Dermis blood vessel endothelial cell (primary cell): ENCODE data around the gene EMC9. TPM values are rescaled to one million over a fixed set of nuclear protein-coding genes. Genes with fewer than 3 reads are reported as not detected.

ENCODE experiments used
- DNase-seq: peaks from one replicate; pipeline ENCODE4 v3.0.0; 2010
- total RNA-seq: library from RNA; depleted of rRNA; stranded (reverse); fragments of >200 nt; gene quantifications from 2 replicates; pipeline ENCODE4 v1.2.3, GENCODE V29; 2014

EMC9 gene
- total RNA-seq, 1 donor from 2014 or later: 26.4 TPM

DNA sequence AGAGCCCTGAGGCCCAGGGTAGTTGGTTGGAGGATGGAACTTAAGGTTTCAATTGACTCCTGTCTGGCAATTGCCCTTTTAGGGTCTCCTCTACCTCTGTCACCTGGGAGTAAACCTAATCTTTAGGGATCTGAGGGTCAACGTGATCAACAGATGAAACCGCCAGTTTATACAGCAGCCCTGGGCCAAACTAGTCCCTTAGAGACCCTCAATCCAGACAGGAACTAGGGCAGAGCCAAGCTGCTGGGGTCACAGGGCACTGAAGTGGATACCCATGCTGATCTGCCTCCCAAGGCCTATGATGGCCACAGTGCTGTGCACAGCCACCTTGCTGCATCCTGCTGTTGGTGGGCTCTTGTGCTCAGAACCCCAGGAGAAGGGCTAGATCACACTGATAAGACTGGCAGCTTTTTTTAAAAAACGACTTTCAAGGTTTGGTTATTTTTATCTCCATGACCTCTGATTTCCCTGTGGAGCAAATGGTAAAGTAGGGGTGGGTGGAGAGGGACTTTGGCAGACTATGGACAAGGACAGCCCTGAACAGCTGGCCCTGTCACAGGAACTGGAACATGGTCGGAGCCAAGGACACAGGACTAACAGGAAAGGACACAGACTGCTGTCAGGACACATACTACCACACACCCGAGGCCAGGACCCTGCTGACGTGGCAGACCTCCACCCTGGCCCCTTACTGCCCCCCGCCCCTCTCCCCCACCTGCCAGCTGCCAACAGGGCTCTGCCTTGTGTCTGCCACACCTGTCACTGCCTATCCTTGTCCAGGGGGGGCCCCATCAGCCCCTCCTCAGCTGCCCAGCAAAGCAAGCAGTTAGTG lies 10.5 kb downstream of the EMC9 start:
- no peak for DNase-seq

DNA sequence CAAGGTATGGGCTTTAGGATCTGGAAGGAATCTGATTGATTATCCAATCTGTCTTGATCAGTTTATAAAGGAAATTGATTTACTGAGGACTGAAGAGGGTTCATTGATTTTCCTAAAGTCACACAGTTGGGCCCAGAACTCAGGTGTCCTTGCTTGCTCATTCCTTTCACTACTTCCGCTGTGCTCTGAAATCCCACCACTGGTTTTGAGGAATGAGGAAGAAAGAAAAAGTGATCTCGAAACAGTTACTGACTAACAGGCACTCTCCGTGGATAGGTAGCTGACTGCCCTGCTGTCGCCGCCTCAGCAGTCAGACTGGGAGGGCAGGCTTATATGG lies 11.0 kb downstream of the EMC9 start, which contains the start of gene FITM1:
TSS of gene FITM1 (plus strand) at position 280 of the 337 bp plus-strand sequence. CDS start 905 bp downstream, outside the sequence.
- DNase-seq: no peak

DNA sequence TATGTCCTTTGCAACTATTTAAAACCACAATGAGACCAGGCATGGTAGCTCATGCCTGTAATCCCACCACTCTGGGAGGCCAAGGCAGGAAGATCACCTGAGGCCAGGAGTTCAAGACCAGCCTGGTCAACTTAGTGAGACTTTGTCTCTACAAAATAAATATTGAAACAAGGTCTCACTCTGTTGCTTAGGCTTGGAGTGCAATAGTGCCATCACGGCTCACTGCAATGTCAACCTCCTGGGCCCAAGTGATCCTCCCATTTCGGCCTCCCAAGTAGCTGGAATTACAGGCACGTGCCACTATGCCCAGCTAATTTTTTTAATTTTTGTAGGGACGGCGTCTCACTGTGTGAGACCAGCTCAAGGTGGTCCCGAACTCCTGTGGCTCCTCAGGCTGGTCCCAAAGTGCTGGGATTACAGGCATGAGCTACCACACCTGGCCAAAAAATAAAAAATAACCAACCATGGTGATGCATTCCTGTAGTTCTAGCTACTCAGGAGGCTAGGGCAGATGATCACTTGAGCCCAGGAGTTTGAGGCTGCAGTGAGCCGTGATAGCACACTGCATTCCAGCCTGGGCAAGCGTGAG lies 11.9 kb downstream of the EMC9 start:
- no peak for DNase-seq

DNA sequence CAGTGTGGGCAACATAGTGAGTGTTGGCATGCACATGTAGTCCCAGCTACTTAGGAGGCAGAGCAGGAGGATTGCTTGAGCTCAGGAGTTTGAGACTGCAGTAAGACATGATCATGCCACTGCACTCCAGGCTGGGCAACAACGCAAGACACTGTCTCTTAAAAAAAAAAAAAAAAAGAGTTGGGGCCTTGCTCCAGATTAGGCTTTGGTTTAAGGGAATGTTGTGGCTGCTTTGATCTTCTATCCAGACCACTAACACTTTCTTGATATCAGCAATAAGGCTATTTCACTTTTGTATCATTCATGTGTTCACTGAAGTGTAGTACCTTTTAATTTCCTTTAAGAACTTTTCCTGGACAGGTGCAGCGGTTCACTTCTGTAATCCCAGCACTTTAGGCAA lies 13.7 kb downstream of the EMC9 start:
- no peak for DNase-seq

DNA sequence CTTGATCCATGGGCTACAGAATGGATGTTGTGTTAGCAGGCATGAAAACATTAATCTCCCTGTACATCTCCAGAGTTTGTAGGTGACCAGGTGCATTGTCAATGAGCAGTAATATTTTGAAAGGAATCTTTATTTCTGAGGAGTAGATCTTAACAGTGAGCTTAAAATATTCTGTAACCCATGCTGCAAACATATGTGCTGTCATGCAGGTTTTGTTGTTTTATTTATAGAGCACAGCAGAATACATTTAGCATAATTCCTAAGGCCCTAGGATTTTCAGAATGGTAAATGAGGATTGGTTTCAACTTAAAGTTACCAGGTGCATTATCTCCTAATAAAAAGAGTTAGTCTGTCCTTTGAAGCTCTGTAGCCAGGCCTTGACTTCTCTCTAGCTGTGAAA lies 14.5 kb downstream of the EMC9 start:
- DNase-seq: no peak

DNA sequence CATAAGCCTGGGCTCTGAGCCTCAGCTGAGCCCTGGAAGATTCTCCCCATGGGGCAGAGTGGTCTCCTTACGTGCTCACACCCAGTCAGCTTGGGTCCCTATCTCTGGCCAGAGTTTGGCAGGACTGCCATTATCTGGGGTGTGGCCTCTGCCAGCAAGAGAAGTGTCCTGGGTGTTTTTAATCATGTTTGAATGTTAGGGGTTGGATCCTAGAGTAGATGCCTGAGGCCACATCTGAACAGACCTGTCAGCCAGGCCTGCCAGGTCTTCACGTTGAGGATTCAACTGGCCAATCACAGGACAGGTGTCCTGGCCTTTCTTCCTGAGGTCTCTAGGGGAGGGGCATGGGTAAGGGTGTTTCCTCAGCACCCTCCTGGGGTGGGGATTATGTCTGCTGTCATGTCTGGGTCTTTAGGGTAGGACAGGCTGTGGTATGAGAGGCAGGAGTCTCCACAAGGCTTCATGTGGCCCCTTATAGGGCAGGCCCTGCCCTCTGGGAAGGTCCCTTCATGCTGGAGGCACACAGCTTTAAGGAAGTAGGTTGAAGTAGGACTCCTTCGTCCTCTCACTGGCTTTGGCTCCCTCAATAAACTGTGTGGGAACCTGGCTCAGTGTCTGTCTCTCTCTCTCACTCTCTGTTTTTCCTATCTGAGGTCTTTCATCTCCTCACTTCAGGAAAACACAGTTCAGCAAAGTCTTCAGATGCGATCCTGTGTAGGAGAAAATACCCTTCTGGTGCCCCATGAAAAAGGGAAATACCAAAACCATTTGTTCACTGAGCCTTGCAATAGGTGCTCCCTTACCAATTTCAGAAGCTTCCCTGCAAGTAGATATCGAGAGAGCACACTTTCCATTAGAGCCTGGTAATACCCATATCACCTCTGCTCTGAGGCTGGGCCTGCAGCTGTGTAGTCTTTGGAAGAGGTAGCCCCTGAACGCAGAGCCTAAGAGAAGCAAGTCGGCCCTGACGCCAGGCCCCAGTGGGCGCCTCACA lies 17.7 kb downstream of the EMC9 start:
- DNase-seq: no peak

DNA sequence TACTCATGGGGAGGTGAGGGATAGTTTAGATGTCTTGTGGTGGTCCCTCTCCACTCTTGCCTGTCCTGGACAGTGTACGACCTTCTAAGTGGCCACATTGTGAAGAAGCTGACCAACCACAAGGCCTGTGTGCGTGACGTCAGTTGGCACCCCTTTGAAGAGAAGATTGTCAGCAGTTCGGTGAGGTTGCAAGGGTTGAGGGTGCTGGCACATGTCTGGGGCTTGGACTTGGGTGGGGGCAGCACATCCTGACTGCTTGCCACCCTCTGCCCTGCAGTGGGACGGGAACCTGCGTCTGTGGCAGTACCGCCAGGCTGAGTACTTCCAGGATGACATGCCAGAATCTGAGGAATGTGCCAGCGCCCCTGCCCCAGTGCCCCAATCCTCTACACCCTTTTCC lies 18.5 kb downstream of the EMC9 start:
- DNase-seq: no peak

DNA sequence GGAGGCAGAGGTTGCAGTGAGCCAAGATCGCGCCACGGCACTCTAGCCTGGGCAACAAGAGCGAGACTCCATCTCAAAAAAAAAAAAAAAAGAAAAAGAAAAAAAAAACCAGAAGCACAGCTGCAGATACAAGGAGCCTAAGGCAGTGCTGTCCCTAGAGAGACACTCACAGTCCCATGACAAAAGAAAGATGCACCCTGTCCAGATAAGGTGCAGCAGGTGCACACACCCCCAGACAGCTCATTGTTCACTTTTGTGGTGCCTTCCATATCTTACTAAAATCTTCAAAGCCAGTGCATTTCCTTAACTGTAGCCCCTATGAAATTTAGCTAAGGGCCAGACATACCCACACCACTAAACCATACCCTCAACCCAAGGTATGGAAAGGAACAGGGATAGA lies 19.0 kb downstream of the EMC9 start:
- no peak for DNase-seq

DNA sequence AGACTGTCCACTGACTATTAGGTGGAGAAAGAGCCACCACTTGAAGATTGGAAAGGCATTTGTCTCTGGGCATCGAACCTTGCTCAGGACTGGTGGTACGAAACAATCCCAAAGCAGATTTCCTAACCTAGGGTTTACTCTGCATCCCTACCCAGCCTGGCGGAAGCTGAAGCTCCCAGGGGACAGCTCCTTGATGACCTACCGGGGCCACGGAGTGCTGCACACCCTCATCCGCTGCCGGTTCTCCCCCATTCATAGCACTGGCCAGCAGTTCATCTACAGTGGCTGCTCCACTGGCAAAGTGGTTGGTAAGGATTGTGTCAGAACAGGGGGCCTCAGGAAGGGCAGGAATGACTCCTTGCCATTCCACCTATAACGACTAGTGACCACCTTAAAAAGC lies 20.2 kb downstream of the EMC9 start:
- no peak for DNase-seq

DNA sequence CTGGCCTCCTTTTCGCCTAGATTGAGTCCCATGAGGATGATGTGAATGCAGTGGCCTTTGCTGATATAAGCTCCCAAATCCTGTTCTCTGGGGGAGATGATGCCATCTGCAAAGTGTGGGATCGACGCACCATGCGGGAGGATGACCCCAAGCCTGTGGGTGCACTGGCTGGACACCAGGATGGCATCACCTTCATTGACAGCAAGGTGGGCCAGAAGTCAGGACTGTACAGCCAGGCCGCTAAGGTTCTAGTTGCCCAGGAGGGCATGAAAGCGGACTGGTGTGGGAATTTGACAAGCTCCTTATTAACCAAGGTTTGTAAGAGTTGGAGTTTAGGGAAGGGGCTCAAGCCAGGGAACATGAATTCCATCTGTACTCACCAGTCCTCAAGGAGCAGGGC lies 21.7 kb downstream of the EMC9 start:
- no peak for DNase-seq

DNA sequence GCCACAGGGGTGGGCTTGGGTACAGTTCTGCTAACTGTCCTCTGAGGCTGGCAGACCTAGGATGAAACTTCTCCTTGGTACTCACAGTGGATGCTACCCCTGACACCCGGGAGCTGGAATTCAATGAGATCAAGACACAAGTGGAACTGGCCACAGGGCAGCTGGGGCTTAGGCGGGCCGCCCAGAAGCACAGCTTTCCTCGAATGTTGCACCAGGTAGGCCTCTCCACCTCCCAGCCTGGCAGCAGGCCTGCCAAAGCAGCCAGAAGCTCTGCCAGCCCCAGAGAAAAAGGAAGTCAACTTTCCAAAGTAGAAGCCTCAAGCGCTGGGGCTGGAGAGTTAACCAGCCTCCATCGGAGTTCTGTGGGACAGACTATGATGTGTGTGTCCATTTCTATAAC lies 24.2 kb downstream of the EMC9 start:
- DNase-seq: no peak

DNA sequence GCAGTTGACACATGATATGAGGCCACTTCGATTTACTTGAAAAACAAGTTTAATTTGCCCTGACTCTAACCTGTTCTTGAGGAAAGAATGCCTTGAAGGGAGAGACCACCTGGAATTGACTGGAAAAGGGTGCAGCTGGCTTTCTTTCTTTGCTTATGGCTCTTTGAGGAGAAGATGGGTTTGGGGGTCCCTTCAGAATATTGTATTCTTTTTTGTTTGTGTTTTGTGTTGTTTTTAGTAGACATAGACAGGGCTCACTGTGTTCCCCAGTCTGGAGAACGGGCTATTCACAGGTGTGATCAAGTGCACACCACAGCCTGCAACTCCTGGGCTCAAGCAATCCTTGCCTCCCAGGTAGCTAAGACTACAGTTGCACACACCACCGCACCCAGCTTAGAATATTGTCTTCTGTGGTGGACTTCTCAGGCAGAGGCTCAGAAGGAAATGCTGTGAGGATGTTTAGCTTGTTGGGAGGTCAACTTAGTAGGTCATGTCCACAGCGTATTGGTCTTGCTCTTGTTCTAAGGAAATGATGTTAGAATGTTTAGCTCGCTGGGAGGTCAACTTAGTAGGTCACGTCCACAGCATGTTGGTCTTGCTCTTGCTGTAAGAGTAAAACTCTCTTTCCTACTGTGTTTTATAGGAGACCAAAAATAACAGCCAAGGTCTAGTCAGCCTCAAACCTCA lies 25.1 kb downstream of the EMC9 start:
- no peak for DNase-seq

DNA sequence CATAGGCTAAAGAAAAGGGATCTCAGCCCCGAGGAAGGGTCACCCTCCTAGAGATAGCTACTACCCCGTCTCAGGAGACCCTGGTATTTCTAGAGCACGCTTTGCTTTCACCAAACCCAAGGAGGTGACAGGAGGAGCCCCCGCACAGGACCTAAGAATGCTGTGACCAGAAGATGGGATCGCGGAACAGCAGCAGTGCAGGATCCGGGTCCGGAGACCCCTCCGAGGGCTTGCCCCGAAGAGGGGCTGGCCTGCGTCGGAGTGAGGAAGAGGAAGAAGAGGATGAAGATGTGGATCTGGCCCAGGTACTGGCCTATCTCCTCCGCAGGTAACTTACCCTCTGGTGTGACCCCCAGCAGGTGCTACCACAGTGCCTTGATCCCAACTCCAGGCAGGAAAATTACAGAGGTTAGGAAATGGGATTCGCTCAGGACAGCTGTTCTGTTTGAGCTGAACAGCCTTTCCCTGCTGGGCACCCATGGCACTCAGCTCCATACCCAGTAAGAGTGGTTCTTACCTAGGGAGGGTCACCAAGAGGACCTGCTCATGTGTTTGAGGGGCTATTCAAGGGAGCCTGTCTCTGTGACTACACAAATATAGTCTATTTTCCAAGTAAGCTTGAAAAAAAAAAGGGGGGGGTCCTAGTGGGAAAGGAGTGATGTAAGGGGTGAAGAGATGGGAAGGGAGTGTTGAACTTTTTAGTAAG lies 25.8 kb downstream of the EMC9 start:
- DNase-seq: no peak

DNA sequence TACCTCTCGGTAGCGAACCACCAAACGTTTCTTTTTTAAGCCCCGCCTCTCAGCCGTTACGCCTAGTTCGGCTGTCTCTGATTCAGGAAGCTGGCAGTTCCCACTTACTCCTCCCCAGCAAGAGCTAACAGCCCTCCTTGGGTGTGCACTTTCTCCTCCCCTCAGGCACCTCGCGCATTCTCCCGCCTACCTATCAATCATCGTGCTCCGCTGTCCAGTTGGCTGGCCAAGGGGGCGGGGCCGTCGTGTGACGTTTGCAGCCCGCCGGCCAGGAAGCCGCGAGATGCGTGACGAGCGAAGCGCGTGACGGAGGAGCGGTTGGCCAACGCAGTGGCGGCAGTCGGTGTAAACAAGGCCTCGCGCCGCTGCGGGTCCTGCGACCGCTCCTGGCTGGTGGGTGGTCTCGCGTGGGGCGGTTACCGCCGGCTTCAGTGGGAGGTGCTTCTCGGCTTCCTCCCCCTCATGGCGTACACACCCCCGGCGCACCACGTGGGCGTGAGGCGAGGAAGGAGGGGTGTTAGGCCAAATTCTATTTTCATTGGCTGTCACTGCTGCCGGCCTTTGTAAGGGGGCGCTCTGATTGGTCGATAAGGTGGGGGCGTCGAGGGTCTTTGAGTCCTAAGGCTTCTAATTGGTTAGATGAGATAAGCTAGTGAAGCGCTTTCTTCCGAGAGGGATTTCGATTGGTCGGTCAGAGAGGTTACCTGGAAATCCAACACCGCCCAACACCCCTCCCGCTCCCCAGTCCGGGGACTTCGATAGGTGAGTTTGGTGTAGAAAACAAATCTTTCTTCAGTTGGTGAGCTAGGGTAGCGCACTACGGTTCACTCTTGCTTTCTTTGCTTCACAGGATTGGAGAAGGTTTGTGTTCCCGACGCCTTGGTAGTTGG lies 26.6 kb downstream of the EMC9 start, which contains the start of the genes DCAF11 and NRL:
TSS of gene DCAF11 (plus strand) at position 246 of the 890 bp plus-strand sequence. CDS start 818 bp downstream, outside the sequence.
TSS of gene NRL (minus strand) at position 418 of the 890 bp plus-strand sequence. CDS start 32,101 bp downstream, outside the sequence.
- DNase-seq: peak; percentile 100

DNA sequence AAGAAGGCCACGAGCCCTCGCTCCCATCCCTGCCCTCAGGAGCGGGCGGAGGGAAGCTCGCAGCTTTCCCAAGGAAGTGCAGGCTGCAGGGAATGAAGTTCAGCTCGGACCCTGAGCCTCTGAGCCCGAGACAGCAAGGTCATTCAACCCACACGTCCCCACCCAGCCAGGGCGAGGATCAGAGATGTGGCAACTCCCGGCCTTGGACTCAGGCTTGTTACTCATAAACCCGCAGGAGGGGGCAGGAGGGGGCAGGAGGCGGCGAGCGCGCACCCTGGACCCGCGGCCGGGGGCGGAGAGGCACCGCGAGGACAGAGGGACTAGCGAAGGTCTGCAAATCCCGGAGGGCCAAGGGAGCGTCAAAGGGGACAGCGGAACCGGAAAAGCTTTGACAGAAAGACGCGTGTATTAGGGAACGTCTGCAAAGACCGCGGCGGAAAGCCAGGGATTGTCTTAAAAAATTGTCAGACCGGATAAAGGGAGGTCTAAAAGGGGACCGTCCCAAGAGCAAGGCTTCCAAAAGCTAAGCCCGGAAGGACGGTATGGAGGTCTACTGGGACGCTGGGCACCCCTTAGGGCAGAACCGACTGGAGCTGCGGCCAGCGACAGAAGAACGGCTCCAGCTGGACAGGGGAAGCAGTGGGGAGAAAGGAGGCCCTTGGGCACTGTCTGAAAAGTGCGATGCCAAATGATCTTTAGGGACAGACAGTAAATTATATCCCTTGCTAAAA lies 27.4 kb downstream of the EMC9 start:
- DNase-seq: peak; percentile 71

DNA sequence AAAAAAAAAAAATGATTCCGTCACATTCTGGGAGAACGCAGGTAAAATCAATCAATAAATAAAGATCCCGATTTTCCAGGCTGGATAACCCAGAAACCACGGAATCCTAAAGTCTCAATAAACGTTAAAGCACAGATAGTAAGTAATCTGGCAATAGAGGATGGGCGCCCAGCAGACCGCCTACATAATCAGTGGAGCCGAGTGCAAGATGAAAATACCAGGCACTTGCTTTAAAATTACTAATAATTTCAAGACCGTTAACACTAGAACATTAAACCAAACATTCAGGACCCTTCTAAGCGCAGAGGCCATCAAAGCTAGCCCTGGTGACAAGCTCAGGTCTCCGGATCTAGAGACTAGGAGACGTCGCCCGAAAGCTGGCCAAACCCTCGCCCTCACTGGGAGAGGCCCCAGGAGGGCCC lies 28.0 kb downstream of the EMC9 start:
- no peak for DNase-seq

DNA sequence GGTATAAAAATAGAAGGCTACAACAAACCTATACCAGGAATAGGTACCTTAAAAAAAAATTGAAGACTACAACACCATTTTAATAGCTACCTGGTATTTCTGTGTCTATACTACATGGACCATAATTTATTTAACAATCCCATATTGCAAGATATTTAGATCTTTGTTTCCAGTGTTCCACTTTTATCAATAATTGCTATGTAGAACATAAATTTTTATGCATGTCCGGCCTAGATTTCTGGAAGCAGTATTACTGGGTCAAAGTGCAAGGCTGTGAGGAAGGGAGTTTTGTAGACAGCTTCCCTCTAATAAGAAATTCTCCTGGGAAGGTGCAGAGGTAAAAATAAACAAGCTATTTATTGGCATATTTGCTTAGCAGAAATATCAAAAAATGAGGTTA lies 30.9 kb downstream of the EMC9 start:
- DNase-seq: no peak

DNA sequence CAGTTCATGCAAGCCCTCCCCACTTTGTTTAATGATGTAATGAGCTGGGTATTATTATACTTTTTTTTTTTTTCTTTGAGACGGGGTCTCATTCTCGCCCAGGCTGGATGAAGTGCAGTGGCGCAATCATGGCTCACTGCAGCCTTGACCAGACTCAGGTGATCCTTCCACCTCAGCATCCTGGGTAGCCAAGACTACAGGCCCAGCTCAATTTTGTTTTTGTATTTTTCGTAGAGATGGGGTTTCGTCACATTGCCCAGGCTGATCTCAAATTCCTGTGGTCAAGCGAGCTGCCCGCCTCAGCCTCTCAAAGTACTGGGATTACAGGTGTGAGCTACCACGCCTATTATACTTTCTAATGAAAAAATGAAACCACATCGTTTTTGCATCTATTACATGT lies 31.3 kb downstream of the EMC9 start:
- DNase-seq: no peak

DNA sequence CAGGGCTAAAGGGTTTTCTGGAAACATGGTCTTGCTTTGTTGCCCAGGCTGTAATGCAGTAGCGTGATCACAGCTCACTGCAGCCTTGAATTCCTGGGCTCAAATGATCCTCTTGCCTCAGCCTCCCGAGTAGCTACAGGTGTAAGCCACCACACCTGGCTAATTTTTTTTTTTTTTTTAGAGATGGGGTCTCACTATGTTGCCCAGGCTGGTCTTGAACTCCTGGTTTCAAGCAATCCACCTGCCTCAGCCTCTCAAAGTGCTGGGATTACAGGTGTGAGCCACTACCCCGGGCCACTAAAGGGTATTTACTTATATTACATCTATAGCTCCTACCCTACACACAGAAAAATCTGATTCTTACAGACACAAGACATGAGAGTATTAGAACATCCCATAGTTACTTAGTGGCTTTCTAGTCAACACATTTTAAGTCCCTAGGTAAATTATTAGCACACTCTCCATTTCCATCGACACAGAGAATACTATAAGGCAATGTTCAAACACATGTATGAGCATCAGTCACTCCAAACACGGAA lies 33.0 kb downstream of the EMC9 start:
- no peak for DNase-seq
